Renal pelvis (tissue), 4 donors: Measurements from ENCODE around the gene PUS7. TPM values are rescaled to one million over a fixed set of nuclear protein-coding genes. Genes with fewer than 3 reads are reported as not detected.
"Not testable (repeated sequence)": the region's sequence is repeated elsewhere in the genome, so short reads cannot be mapped to it uniquely, and the experiment has no call there.

Source experiments
- DNase-seq: peaks from one replicate; pipeline ENCODE4 v3.0.0-alpha.2; 2013
- polyA plus RNA-seq, 3 donors: library from polyadenylated mRNA; unstranded; fragments of 120-200 nt; gene quantifications; one replicate each; pipeline ENCODE4 v1.2.1, GENCODE V29; 2013; ENCODE audit not compliant: insufficient read length in 3 of 3

The PUS7 gene
- polyA plus RNA-seq, 3 donors, result 16.5 to 26.0 (median 20.9) TPM

DNA sequence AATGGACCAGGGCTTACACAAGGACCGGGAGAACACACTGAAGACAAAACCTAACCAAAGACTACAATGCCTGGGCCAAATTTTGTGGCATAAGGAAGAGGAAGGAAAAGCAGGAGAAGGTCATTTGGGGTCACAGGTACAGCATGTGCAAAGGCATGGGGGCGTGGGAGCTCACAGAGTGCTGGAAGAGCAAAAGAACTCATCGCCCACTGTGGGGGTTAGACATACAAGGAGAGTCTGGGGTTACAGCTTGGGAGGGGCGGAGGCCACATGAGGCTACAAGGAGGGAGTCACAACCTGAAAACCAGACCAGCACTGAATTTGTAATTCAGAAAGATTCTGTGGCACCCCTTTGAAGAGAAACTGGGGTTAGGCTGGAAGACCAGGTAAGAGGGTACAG is 9.7 kb downstream of the PUS7 start:
- no peak for DNase-seq

DNA sequence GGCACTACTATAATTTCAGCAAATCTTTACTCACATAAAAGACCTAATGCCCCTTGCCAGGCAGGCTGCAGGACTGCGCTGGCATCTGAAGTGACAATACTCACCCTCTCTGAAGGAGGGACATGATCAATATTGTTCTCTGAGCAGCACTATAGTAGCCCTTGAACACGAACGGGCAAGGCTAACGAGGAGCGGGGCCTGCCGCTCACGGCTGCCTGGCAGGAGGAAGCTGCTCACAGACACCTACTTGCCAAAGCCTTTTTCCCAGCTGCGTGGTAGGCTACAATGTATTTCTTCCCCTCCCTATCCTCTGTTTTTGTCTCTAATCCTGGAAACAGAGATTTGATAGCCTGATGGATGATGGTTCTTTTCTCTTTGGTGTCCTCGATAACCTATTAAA is 19.9 kb downstream of the PUS7 start:
- no peak for DNase-seq

DNA sequence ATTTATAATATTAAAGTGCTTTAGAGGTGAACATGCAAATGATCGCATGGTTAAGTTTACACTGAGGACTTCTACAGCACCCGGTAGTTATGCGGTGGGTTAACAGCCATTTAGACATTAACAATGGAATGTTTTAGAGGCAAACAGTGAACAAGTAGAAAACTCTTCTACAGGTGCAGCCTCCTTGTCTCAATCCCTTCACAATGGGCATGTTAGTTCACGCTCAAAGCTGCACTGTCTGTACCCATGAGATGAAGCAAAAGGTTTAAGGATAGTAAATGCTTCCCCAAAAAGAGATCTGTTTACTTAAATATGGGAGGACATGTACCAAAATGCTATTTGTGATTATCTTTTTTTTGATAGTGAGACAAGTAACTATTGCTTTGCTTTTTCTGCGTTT is 25.1 kb downstream of the PUS7 start:
- DNase-seq, result no peak

DNA sequence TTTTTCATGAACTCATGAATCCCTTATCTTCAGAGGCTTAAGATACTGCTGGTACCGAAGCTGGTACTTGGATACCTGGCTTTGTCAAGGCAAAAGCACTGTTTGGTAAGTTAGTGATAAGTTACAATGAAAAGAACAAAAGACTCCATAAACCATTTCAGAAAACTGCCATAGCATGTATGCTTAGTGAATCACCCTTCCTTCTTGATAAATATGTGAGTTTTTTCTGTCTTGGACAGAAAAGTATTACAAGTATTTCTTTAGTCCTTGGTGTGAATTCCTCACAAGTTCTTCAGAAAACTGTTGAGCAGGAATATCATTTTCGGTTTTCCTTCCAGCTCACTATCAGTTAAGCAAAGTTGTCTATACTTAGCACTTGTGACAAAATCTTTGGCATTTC is 25.6 kb downstream of the PUS7 start:
- no peak for DNase-seq

DNA sequence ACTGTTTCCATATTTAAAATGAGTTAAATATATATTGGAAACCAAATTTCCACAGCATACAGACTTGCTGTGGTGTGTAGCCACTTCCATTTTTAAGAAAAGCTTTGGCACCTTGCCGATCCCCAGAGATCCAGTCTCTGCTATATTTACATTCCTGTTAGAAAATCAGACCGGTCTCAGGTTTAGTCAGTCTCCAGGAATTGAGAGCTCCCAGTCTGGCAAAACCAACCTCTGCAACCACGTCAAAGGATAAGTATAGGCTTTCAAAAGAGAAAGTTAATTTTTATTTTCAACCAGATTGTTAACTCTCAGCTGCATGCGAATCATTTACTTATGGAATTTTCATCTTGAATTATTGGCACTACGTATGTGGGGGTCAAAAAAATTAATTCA is 28.2 kb downstream of the PUS7 start:
- peak; percentile 7 for DNase-seq

DNA sequence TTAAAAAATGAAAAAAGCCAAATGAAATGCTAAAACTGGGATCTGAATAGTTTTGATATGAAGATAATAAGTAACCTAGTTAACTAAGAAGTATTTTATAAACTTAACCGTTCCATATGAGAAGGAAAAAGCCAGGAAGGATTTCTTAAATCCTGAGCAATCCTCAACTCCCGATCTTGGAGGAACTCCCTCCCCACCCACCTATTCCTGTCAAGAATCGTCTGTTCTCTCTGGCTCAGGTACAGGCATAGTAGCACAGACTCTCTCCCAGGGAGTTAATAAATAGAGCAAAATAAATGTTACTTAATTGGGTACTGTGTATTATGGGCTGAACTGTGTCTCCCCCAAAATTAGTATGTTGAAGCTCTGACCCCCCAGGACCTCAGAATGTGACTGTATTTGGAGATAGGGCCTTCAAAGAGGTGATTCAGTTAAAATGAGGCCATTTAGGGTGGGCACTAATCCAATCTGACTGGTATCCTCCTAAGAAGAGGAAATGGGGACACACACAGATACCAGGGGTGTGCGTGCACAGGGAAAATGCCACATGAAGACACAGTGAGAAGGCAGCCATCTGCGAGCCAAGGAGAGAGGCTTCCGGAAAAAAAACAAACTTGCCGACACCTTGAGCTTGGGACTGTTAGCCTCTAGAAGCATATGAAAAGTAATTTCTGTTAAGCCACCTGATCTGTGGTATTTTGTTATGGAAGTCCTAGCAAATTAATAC is 28.7 kb downstream of the PUS7 start:
- DNase-seq, result no peak

DNA sequence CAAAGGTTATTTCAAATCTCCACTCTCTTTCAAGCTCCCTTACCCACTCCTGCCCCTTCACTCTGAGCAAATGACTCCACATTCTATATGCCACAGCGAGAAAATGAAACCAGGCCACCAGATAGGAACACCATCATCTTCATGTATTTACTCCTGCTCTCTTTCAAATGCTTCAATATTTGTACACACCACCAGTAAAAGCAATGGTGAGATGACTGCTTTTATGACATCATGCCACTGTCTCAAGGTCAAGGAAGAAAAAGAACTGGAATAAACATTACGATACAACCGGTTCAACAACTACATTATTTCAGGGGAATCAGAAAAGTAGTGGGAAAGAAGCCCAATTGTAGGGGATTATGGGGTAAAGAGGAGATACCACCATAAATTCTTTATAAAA is 32.7 kb downstream of the PUS7 start:
- DNase-seq, result no peak

DNA sequence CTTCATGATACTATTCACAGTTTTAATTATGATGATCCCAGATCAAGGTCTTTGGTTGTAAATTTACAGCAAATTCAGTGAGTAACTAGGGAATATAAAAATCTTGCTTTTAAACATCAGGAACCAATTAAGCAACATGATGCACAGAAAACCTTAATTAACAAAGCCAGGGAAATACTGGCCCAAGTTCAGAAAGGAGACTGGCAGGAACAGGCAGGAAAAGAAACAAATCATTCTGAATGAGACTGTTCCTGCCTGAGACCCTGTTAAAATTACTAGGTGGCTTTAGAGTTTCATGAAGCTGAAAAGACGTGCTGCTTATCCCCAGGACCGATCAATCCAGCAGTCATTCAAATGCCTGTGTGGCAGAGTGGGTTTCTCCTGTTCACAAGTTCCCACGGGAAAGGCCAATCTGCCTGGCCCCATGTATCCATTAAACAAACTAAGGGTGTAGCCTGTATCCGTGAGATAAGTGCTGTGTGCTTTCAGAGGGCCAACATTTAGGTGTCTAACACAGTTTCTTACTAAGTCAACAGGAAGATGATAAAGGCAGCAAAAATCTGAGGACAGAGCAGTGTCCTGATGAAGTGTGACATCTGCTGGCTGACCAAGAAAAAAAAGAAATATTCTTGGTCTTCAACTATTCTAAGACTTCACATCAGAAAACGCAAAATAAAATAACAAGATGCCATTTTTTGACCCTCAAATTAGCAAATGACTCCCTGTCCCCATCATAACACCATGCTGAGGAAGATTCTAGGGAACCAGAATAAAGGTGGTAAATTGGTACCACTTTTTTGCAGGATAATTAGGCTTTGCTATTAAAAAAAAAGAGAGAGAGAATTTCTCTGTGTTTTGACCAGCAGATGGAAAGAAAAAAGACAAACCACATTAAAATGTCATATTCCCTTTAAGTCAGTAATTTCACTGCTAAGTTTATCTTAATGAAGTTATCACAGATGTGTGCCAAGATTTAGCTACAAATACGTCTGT is 34.2 kb downstream of the PUS7 start:
- DNase-seq, result peak; percentile 24

DNA sequence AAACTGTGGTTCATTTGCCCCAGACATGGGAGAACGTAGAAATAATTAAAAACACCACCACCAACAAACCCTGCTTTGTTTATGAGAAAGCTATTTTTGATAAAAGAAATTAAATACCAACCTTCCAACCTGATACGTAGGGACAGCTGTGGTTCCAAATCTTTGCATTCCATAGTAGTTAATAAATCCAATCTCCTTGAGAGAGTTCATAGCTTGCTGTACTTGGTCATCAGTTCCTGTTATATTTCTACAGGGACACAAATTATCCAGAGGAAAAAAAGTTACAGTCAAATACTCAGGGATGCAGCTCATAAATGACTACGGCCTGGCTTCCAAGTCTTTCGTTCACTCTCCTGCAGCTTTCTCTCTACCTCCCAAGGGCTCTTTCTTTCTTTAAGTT is 41.1 kb downstream of the PUS7 start:
- no peak for DNase-seq

DNA sequence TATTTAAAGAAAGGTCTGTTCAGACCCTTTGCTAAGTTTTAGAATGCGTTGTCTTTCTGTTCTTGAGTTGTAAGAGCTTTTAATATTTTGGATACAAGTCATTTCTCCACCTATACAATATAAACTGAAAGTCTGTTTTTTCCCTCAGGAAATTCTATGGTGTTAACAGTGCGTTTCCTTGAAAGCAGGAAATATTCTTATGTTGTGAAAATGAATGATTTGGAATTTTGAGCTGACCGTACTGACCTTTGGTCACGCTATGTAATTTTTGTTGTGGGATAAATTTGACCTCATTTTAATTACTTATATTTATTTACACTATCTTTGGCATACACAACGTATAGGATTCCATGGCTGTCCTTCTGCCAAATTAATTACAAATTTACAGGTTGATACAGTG is 43.5 kb downstream of the PUS7 start:
- DNase-seq, result no peak

DNA sequence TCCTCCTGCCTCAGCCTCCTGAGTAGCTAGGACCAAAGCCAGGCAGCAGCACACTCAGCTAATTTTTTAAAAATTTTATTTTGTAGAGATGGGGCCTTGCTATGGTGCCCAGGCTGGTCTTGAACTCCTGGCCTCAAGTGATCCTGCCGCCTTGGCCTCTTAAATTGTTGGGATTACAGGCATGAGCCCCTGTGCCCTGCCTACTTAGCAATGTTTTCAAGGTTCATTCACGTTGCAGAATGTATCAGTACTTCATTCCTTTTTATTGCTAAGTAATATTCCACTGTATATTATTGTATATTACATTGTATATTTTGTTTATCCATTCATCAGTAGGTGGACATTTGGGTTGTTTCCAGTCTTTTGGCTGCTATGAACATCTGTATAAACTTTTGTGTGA is 44.2 kb downstream of the PUS7 start:
- DNase-seq, result no peak

DNA sequence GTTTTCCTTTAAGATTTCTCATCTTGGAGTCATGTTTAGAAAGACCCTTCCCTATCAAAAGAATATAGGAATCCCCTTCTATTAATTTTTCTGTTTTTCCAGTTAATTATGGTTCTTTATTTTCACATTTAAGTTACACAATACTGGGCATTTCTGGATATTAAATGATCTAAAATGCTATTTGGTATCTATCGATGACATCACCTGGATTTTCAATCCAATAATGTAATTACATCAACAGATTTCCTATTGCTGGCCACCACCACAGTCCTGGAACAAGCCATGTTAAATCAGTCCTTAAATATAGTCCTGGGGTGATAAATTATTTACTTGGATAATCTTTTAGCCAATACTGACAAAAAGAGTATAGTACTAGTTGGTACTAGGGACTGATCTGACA is 48.0 kb downstream of the PUS7 start:
- DNase-seq, result no peak

DNA sequence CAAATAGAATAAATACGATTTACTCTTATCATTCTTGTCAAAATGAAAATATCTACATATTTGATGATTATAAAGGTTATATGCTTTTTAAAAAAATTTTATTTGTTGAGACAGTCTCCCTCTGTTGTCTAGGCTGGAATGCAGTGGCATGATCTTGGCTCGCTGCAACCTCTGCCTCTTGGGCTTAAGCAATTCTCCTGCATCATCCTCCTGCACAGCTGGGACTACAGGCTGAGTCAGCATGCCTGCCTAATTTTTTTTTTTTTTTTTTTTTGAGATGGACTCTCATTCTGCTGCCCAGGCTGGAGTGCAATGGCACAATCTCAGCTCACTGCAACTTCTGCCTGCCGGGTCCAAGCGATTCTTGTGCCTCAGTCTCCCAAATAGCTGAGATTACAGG is 48.9 kb downstream of the PUS7 start:
- DNase-seq, result no peak

DNA sequence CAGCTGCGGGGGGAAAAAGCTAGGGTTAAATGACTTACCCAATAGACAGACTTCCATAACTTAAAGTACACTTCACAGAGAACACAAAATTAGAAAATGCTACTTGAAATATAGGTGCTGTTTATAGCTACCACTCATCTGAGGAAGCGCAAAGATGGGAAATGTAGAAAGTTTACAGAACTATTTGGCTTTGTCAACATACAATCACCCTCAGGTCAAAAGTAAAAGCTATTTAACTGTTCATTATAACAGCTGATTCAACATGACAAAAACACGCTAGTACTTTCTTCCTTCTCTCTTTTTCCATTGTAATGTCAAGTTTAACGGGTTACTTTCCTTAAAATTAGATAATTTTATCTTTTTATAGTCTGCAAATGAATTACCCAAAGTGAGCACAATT is 51.2 kb downstream of the PUS7 start:
- DNase-seq, result no peak

DNA sequence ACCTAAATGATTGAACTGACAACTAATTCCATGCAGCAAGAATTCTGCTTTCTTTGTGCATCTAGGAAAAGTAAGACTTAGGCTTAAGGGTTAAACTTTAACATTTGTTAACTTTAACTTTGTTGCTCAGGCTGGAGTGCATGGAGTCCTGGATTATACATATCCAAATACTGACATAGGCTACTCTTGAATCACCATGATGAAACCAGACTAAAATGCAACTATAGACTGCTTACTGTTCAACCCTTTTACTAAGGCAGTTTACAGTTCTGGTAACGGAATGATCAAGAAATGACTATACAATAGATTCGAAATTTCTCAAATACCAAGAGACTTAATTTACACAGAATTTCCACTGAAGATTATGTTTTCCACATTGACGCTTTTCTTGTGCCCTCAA is 52.0 kb downstream of the PUS7 start:
- DNase-seq, result no peak

DNA sequence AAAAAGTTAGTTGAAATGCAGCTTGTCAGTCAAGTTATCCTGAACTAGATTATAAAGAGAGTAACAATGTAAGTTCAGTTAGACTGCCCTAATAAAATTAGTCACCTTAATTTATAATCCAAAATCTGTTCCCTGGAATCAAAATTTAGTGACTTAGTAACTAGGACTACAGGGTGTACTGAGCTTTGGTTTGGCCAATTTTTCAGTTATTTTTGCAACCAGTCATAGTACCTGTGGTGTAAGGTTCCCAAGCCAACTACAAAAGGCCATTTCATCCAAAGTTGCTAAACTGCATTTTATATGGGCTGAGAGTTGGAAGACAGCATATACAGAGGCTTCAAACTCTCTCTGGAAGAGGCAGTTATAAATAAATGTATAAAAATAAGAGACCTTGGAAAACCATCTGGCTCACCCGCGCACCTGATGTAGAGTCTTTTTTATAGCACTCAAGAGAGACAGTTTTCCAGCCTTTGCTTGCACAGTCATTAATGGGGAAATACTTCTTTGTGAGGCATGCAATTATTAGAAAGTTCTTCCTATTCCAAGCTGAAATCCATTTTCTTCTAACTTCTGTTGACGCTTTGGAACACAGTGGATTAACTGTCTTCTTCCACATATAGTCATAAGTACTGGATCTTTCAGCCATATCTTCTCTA is 59.2 kb downstream of the PUS7 start:
- DNase-seq, result no peak

DNA sequence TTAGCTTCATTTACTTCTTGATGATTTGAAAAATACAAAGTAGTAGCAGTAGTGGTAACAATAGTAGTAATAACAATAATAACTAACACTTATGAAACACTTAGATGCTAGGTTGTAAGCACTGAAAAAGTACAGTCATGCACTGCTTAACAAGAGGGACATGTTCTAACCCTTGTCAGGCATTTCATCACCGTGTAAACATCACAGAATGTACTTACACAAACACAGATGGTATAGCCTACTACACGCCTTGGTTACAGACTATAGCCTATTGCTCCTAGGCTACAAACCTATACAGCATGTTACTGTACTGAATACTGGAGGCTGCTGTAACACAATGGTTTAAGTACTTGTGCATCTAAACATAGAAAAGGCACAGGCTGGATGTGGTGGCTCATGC is 60.6 kb downstream of the PUS7 start:
- no peak for DNase-seq

DNA sequence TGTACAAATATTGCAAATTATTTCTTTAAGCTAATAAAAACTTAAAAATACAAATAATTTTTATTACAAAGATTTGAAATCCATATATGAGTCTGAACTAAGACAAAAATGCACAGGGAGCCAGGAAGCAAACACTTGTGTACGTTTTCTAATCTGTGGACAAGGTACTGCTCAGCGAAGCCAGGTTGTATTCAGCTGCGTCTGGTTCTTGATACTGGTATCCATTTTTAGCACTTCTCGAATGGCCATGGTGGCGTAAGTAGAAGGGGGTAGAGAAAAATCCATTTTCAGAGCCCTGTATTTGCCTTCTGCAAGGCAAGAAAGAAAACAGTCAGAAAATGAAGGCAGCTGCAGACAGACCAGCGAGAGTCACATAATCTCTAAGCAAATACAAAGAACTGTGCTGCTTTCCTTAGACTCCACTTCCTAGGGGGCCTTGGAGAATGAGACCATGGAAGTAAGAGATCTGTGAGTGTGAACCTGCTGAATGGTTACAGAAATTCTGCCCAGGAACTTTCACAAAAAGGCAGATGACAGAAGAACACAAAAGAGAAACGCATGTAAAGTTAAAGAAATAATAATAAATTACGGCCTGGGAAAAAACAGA is 64.3 kb downstream of the PUS7 start:
- DNase-seq, result no peak

DNA sequence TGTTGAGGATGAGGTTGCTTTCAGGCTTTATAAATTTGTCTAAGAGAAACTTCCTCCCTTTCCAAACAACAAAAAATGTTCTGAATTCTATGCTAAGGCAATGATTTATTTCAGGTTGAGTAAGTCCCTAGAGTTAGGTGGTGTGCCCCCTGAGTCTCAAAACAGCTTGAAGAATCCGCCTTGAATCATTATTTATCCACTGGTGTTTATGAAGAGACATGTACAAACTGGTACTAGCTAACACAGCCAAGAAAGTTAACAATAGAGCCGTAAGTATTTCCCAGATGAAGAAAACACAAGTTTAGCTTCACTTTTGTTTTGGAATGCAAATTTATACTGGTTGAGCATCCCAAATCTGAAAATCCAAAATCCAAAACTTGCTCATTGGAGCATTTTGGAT is 67.2 kb downstream of the PUS7 start:
- DNase-seq, result no peak

DNA sequence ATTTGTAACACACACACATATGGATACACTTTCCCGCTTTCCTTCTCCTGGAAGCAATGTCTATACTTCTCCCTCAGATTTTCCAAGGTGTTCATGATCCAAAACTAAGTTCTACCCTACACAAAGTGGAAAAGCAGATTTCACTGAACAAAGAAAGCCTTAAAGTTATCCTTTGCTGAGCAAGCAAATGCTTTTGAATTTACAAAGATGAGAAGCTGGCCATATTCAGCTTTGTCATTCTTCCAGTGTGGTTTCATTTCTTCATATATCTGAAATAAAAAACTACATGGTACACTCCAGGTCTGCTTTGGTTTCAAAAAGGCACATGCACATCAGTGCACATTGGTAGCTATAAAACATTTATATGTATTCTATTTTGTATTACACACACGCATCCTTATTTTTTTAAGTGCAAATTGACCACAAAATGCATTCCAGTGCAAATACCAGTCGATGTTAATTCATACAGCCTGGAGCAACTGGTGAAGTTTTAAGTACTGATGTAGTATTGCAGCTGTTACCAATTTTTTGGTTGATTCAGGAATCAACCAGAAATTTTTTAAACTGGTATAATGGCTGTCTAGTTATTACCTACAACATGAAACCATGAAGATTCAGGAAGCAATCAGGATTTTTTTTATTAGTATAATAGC is 67.8 kb downstream of the PUS7 start:
- DNase-seq, result peak; percentile 23

DNA sequence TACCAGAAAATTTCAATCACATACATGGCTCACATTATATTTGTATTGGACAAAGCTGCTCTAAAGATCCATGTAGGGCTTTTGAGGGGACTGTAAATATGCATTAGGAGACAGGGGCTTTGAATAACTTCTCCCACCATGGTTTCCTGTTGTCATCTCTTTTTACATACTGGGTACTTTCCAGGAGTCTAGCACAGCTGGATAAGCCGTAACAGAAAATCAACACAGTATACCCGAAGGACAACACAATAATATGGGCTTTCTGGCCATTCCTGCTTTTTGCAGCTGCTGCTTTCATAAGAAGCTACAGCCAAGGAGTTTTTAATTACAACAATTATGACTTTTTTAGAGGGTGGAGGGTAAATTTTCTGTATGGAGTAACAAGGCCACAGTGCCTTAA is 70.0 kb downstream of the PUS7 start:
- peak; percentile 35 for DNase-seq

DNA sequence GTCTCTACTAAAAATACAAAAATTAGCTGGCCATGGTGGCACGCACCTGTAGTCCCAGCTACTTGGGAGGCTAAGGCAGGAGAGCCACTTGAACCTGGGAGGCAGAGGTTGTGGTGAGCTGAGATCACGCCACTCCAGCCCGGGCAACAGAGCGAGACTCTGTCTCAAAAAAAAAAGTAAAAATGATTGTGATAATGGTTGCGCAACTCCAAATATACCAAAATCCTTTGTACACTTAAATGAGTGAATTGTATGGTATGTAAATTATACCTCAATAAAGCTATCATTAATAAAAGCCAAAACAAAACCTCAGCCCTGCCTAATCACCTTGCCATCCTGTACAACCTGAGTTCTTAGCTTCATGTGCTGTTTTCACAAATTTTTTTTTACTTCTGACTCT is 71.2 kb downstream of the PUS7 start:
- not testable (repeated sequence) for DNase-seq
